HG02973 (cell line): ENCODE data around the gene GREM1.

Source experiments
- ATAC-seq: cut with Tn5 transposase; IDR thresholded peaks from one replicate; pipeline ENCODE4 v1.9.1; 2021; ENCODE audit warnings: moderate library complexity; ENCODE audit not compliant: unreplicated experiment

Gene GREM1

GRCh38 chr15:32730677-32731654 is 13.2 kb downstream of the GREM1 start:
- no peak for ATAC-seq

GRCh38 chr15:32732574-32733157 is 14.9 kb downstream of the GREM1 start:
- no peak for ATAC-seq

- ATAC-seq = no peak
Observed at GRCh38 chr15:32733281-32733680, 15.5 kb downstream of the GREM1 start.

GRCh38 chr15:32735989-32736700 is 18.3 kb downstream of the GREM1 start:
- ATAC-seq = no peak

- no peak for ATAC-seq
Observed at GRCh38 chr15:32736701-32737061, 18.9 kb downstream of the GREM1 start.

- ATAC-seq = no peak
Observed at GRCh38 chr15:32737304-32737703, 19.5 kb downstream of the GREM1 start.

- no peak for ATAC-seq
Observed at GRCh38 chr15:32738666-32739065, 20.9 kb downstream of the GREM1 start.

GRCh38 chr15:32739522-32740063 is 21.8 kb downstream of the GREM1 start:
- ATAC-seq = no peak

- ATAC-seq = no peak
Observed at GRCh38 chr15:32743411-32744140, 25.8 kb downstream of the GREM1 start.

GRCh38 chr15:32746116-32746857 is 28.5 kb downstream of the GREM1 start:
- ATAC-seq = no peak

- no peak for ATAC-seq
Observed at GRCh38 chr15:32747921-32748342, 30.1 kb downstream of the GREM1 start.

GRCh38 chr15:32750979-32751378 is 33.2 kb downstream of the GREM1 start:
- ATAC-seq = no peak

GRCh38 chr15:32757426-32757825 is 39.6 kb downstream of the GREM1 start:
- no peak for ATAC-seq

- no peak for ATAC-seq
Observed at GRCh38 chr15:32763295-32763694, 45.5 kb downstream of the GREM1 start.

- no peak for ATAC-seq
Observed at GRCh38 chr15:32765236-32765635, 47.4 kb downstream of the GREM1 start.

GRCh38 chr15:32766101-32766500 is 48.3 kb downstream of the GREM1 start:
- ATAC-seq = no peak

GRCh38 chr15:32767236-32767635 is 49.4 kb downstream of the GREM1 start:
- ATAC-seq = no peak

GRCh38 chr15:32774022-32774421 is 56.2 kb downstream of the GREM1 start:
- no peak for ATAC-seq

- ATAC-seq = no peak
Observed at GRCh38 chr15:32775103-32775502, 57.3 kb downstream of the GREM1 start.
